Mesenchymal stem cell (in vitro differentiated cells and primary cell): ENCODE measurements around the gene CCDC171.

Source experiments
- DNase-seq: peaks from one replicate; pipeline ENCODE4 v3.0.0-alpha.2; 2013
- H2AFZ ChIP-seq: one replicate; pipeline ENCODE4 v1.6.1; 2013; ENCODE audit warnings: low read depth, mild to moderate bottlenecking, control low read depth, inconsistent platforms, low read length, moderate library complexity
- H2AK5ac ChIP-seq: 2 replicates; pipeline ENCODE4 v1.6.1; 2013; ENCODE audit warnings: low read length, moderate library complexity, mild to moderate bottlenecking, inconsistent platforms; ENCODE audit not compliant: severe bottlenecking
- H2BK120ac ChIP-seq: one replicate; pipeline ENCODE4 v1.6.1; 2013; ENCODE audit warnings: low read depth, mild to moderate bottlenecking, inconsistent platforms, low read length, moderate library complexity
- H2BK12ac ChIP-seq, 2 experiments: one replicate each; pipeline ENCODE4 v1.6.1; 2013; ENCODE audit warnings: inconsistent platforms in 2 of 2, low read length in 2 of 2, mild to moderate bottlenecking in 2 of 2, moderate library complexity in 2 of 2, control low read depth in 1 of 2
- H2BK15ac ChIP-seq: one replicate; pipeline ENCODE4 v1.6.1; 2013; ENCODE audit warnings: mild to moderate bottlenecking, low read depth, inconsistent platforms; ENCODE audit not compliant: poor library complexity, severe bottlenecking
- H2BK5ac ChIP-seq: 2 replicates; pipeline ENCODE4 v1.6.1; 2013; ENCODE audit warnings: low read depth, mild to moderate bottlenecking, low read length, control low read depth, inconsistent platforms; ENCODE audit not compliant: poor library complexity, severe bottlenecking
- H3K14ac ChIP-seq, 2 experiments: one replicate each; pipeline ENCODE4 v1.6.1; 2013; ENCODE audit warnings: inconsistent platforms in 2 of 2, low read length in 2 of 2, control low read depth in 1 of 2, mild to moderate bottlenecking in 1 of 2, moderate library complexity in 1 of 2
- H3K18ac ChIP-seq, 2 experiments: one replicate each; pipeline ENCODE4 v1.6.1; 2013; ENCODE audit warnings: inconsistent platforms in 2 of 2, low read length in 2 of 2, control low read depth in 1 of 2, low read depth in 1 of 2, mild to moderate bottlenecking in 1 of 2
- H3K23ac ChIP-seq, 2 experiments: one replicate each; pipeline ENCODE4 v1.6.1; 2013; ENCODE audit warnings: inconsistent platforms in 2 of 2, low read length in 2 of 2, mild to moderate bottlenecking in 2 of 2, moderate library complexity in 2 of 2, control low read depth in 1 of 2
- H3K27ac ChIP-seq: 2 replicates; pipeline ENCODE4 v1.5.1; 2013; ENCODE audit warnings: mild to moderate bottlenecking, moderate library complexity, low read length, control low read depth, inconsistent platforms; ENCODE audit not compliant: poor library complexity, severe bottlenecking
- H3K27me3 ChIP-seq, 2 experiments: 2 replicates each; pipeline versions ENCODE4 v1.6.1 to v1.7.0; 2013; ENCODE audit warnings: low read length in 2 of 2, mild to moderate bottlenecking in 2 of 2, moderate library complexity in 2 of 2, control low read depth in 1 of 2, inconsistent platforms in 1 of 2; ENCODE audit not compliant: control insufficient read depth in 1 of 2, insufficient read depth in 1 of 2
- H3K36me3 ChIP-seq, 2 experiments: 2 replicates each; pipeline versions ENCODE4 v1.6.1 to v1.7.0; 2013; ENCODE audit warnings: low read length in 2 of 2, control low read depth in 1 of 2, inconsistent platforms in 1 of 2, low read depth in 1 of 2, mild to moderate bottlenecking in 1 of 2; ENCODE audit not compliant: insufficient read depth in 2 of 2, control insufficient read depth in 1 of 2
- H3K4ac ChIP-seq, 2 experiments: one replicate each; pipeline ENCODE4 v1.6.1; 2013; ENCODE audit warnings: inconsistent platforms in 2 of 2, low read length in 2 of 2, mild to moderate bottlenecking in 2 of 2, moderate library complexity in 2 of 2, control low read depth in 1 of 2, low read depth in 1 of 2
- H3K4me1 ChIP-seq: 2 replicates; pipeline ENCODE4 v1.6.1; 2013; ENCODE audit warnings: low read depth, low read length, control low read depth; ENCODE audit not compliant: control insufficient read depth, insufficient read depth
- H3K4me2 ChIP-seq: 2 replicates; pipeline ENCODE4 v1.6.1; 2013; ENCODE audit warnings: low read length, mild to moderate bottlenecking, inconsistent platforms; ENCODE audit not compliant: poor library complexity, severe bottlenecking
- H3K4me3 ChIP-seq, 2 experiments: 2 replicates each; pipeline versions ENCODE4 v1.5.1 to v1.7.0; 2013; ENCODE audit warnings: low read length in 2 of 2, mild to moderate bottlenecking in 2 of 2, control low read depth in 1 of 2, low read depth in 1 of 2; ENCODE audit not compliant: insufficient read depth in 1 of 2
- H3K79me1 ChIP-seq: replicated peaks from 2 replicates; pipeline ENCODE4 v1.6.1; 2013; ENCODE audit warnings: mild to moderate bottlenecking, control low read depth, low read length, inconsistent platforms; ENCODE audit not compliant: poor library complexity, severe bottlenecking
- H3K9ac ChIP-seq: 2 replicates; pipeline ENCODE4 v1.7.0; 2013; ENCODE audit warnings: mild to moderate bottlenecking, low read length, moderate library complexity
- H3K9me3 ChIP-seq: 2 replicates; pipeline ENCODE4 v1.7.0; 2013; ENCODE audit warnings: mild to moderate bottlenecking, low read length; ENCODE audit not compliant: control insufficient read depth
- H4K8ac ChIP-seq: one replicate; pipeline ENCODE4 v1.6.1; 2013; ENCODE audit warnings: inconsistent platforms, mild to moderate bottlenecking, low read length, moderate library complexity
- H4K91ac ChIP-seq: one replicate; pipeline ENCODE4 v1.6.1; 2013; ENCODE audit warnings: mild to moderate bottlenecking, low read length, inconsistent platforms
- WGBS: methylation state at CpG from one replicate; pipeline ENCODE4 v1.1.7; 2013; ENCODE audit warnings: mixed read lengths; 5-methylcytosine and 5-hydroxymethylcytosine counted together

The CCDC171 gene

GRCh38 chr9:15541872-15542271 lies 11.0 kb upstream of the CCDC171 start:
- no peak overlapping the region for H3K4me3 ChIP-seq
- H3K27me3 ChIP-seq = no peaks in the 10 kb centered on the region
- H3K9ac ChIP-seq = no peak overlapping the region
- H3K27ac ChIP-seq = no peak overlapping the region
- H3K14ac ChIP-seq = no peak overlapping the region
- no peak overlapping the region for H3K4ac ChIP-seq
- H2BK120ac ChIP-seq = no peak overlapping the region
- no peak overlapping the region for H2BK5ac ChIP-seq
- H3K4me1 ChIP-seq = peaks cover 3% of the 10 kb centered on the region
- no peaks in the 10 kb centered on the region for H3K36me3 ChIP-seq
- no peak overlapping the region for H2BK12ac ChIP-seq
- peak; percentile 37 for DNase-seq
- H3K23ac ChIP-seq = no peak overlapping the region
- H3K9me3 ChIP-seq = peaks cover 7% of the 10 kb centered on the region
- H4K91ac ChIP-seq = no peak overlapping the region
- no peak overlapping the region for H2AFZ ChIP-seq
- no peak overlapping the region for H2BK15ac ChIP-seq
- H3K79me1 ChIP-seq = no peaks in the 10 kb centered on the region
- H4K8ac ChIP-seq = no peak overlapping the region
- no peak overlapping the region for H2AK5ac ChIP-seq
- no peak overlapping the region for H3K4me2 ChIP-seq
- WGBS = 43% methylated on average over 1 of the region's 2 CpGs
- no peak overlapping the region for H3K18ac ChIP-seq

GRCh38 chr9:15542624-15543023 lies 10.2 kb upstream of the CCDC171 start:
- Histone ChIP-seq H3K4me3 (no peak overlapping the region), H2BK120ac (no peak overlapping the region), H2BK15ac (no peak overlapping the region)

DNA sequence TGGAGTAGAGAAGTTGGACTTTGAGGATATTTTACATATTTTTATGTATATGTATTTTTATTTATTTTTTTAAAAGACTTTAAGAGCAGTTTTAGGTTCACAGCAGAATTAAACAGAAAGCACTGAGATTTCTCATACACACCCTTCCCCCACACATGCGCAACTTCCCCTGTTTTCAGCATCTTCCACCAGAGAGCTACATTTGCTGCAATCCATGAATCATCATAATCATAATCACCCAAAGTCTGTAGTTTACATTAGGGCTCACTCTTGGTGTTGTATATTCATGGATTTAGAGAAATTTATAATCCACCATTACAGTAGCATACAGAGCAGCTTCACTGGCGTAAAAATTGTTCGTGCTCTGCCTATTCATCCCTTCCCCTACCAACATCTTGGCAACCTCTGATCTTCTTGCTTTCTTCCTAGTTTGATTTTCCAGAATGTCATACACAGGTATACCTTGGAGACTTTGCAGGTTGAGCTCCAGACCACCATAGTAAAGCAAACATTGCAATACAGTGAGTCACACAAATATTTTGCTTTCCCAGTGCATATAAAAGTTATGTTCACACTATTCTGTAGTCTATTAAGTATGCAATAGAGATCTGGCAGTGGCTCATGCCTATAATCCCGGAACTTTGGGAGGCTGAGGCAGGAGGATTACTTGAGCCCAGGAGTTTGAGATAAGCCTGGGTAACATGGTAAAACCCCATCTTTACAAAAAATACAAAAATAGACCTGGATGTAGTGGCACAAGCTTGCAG lies 9.6 kb upstream of the CCDC171 start:
- Histone ChIP-seq H2BK120ac (no peak overlapping the region), H2BK5ac (no peak overlapping the region), H3K79me1 (no peaks in the 10 kb centered on the region), H3K27me3 (no peaks in the 10 kb centered on the region), H3K9me3 (peaks cover 3% of the 10 kb centered on the region), H3K36me3 (no peaks in the 10 kb centered on the region), H2AK5ac (no peak overlapping the region), H2AFZ (no peak overlapping the region), H2BK15ac (no peak overlapping the region), H2BK12ac (no peak overlapping the region), H4K91ac (no peak overlapping the region), H3K4ac (no peak overlapping the region), H3K4me1 (peaks cover 3% of the 10 kb centered on the region), H4K8ac (no peak overlapping the region), H3K4me3 (no peak overlapping the region), H3K9ac (no peak overlapping the region), H3K4me2 (no peak overlapping the region), H3K14ac (no peak overlapping the region), H3K23ac (no peak overlapping the region), H3K27ac (no peak overlapping the region), H3K18ac (no peak overlapping the region)
- no peak for DNase-seq
- over 99% methylated on average over 4 of the region's 4 CpGs for WGBS

More at GRCh38 chr9:15542624-15543023, 10.2 kb upstream of the CCDC171 start:
- no peak overlapping the region for H3K18ac ChIP-seq
- H3K27ac ChIP-seq = no peak overlapping the region
- no peak overlapping the region for H2BK12ac ChIP-seq
- no peak overlapping the region for H3K23ac ChIP-seq
- no peak overlapping the region for H3K4ac ChIP-seq
- peaks cover 7% of the 10 kb centered on the region for H3K9me3 ChIP-seq
- DNase-seq = no peak
- no peak overlapping the region for H3K14ac ChIP-seq
- no peak overlapping the region for H4K91ac ChIP-seq
- no peak overlapping the region for H2BK5ac ChIP-seq
- peaks cover 3% of the 10 kb centered on the region for H3K4me1 ChIP-seq
- H3K27me3 ChIP-seq = no peaks in the 10 kb centered on the region
- no peak overlapping the region for H3K4me2 ChIP-seq
- WGBS = 98% methylated on average over 2 of the region's 2 CpGs
- no peaks in the 10 kb centered on the region for H3K79me1 ChIP-seq
- no peak overlapping the region for H2AFZ ChIP-seq
- no peaks in the 10 kb centered on the region for H3K36me3 ChIP-seq
- no peak overlapping the region for H2AK5ac ChIP-seq
- no peak overlapping the region for H3K9ac ChIP-seq
- H4K8ac ChIP-seq = no peak overlapping the region

DNA sequence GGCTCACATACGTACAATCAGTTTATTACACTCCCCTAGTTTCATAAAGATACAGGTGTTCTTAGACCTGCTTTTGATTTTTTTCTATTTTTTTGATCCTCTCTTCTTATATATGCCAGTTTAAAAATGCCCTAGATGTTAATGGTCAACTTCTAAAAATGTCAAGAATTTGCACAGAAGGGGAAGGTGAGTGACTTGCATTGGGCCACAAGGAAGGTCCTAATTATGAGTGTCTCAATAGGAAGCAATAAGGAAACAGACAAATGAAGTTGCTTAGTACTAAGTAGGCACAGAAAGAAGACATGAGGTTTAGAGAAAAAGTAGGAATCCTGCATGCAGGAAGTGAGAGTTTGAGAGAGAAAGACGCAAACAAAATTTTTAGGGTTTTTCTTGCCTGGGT lies 3.2 kb upstream of the CCDC171 start:
- 100% methylated on average over 1 of the region's 2 CpGs for WGBS
- Histone ChIP-seq H3K4me1 (no peaks in the 10 kb centered on the region), H4K91ac (no peak overlapping the region), H2BK12ac (no peak overlapping the region), H3K27me3 (no peaks in the 10 kb centered on the region), H2AFZ (no peak overlapping the region), H3K4me2 (no peak overlapping the region), H3K23ac (no peak overlapping the region), H2BK120ac (no peak overlapping the region), H3K36me3 (no peaks in the 10 kb centered on the region), H3K4ac (no peak overlapping the region), H3K79me1 (no peaks in the 10 kb centered on the region), H3K18ac (no peak overlapping the region), H2BK15ac (no peak overlapping the region), H3K4me3 (no peak overlapping the region), H3K9me3 (no peaks in the 10 kb centered on the region), H4K8ac (no peak overlapping the region), H3K14ac (no peak overlapping the region), H2AK5ac (no peak overlapping the region), H3K9ac (no peak overlapping the region), H2BK5ac (no peak overlapping the region), H3K27ac (no peak overlapping the region)
- DNase-seq = no peak
